RWPE1 (cell line): ENCODE results near the gene VTI1A.

Experiments used
- CTCF ChIA-PET: fragments of 350-600 bp; sonication (Branson Sonifier 250); formaldehyde crosslinking; extraction: SDS; loops from one replicate; lab custom pipeline; 2021; lab: Yijun Ruan, JAX
- POLR2A ChIA-PET: fragments of 400-600 bp; formaldehyde crosslinking; extraction: SDS; loops from one replicate; lab custom pipeline; 2020; ENCODE audit warnings: antibody characterized with exemption; ENCODE audit not compliant: low non-redundant PET; lab: Yijun Ruan, JAX
- DNase-seq: peaks from one replicate; pipeline ENCODE4 v3.0.0; 2012; ENCODE audit warnings: low spot score
- H3K27ac ChIP-seq: fragments of 450-650 bp; 2 replicates; pipeline ENCODE4 v1.5.1; 2017
- TF ChIP-seq, protein P1 (sequence below): fragments of 450-650 bp; conservative IDR thresholded peaks from 2 replicates; pipeline ENCODE4 v1.5.1; 2017; ENCODE audit warnings: low read depth, mild to moderate bottlenecking

The VTI1A gene

DNA sequence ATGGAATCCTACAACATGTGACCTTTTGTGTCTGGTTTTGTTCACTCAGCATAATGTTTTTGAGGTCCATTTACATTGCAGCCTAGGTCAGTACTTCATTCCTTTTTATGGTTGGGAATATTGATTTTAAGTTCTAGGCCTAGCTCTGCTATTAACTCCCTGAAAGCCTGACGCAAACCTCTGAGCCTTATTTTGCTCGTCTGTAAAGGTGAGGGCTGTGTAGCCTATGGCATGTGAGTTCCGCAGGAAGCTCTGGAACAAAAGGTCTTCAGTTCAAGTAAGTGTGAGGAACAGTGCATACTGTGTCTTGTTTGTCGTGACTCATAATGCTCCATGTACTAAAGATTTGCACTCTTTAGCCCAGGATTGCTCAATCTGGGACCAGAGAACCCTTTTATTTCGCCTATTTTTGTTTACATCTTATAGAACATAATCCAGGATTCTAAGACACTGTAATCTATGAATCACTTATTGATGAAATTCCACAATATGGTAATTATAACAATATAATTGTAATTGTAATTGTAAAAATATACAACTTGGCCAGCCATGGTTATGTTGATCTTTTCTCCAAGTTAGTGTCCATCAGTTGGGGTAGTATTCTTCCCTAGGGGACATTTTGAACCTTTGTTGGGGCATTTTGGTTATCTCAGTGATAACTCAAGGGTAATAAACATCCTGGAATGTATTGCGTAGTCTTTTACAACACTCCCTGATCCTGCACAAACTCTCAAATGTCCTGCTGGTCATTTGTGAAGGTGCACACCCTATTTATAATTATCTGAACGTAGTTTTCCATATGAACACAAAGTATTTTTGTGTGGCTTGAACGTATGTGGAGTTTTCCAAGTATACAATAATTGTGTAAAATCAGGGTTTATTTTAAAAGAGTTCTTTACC lies 184.7 kb downstream of the VTI1A start:
- CTCF ChIA-PET, result no interaction called here
- POLR2A ChIA-PET, result no interaction called here
- H3K27ac ChIP-seq, result no peak overlapping the region
- DNase-seq, result peak; percentile 49
- TF ChIP-seq, protein P1, sequence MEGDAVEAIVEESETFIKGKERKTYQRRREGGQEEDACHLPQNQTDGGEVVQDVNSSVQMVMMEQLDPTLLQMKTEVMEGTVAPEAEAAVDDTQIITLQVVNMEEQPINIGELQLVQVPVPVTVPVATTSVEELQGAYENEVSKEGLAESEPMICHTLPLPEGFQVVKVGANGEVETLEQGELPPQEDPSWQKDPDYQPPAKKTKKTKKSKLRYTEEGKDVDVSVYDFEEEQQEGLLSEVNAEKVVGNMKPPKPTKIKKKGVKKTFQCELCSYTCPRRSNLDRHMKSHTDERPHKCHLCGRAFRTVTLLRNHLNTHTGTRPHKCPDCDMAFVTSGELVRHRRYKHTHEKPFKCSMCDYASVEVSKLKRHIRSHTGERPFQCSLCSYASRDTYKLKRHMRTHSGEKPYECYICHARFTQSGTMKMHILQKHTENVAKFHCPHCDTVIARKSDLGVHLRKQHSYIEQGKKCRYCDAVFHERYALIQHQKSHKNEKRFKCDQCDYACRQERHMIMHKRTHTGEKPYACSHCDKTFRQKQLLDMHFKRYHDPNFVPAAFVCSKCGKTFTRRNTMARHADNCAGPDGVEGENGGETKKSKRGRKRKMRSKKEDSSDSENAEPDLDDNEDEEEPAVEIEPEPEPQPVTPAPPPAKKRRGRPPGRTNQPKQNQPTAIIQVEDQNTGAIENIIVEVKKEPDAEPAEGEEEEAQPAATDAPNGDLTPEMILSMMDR, result no peak

DNA sequence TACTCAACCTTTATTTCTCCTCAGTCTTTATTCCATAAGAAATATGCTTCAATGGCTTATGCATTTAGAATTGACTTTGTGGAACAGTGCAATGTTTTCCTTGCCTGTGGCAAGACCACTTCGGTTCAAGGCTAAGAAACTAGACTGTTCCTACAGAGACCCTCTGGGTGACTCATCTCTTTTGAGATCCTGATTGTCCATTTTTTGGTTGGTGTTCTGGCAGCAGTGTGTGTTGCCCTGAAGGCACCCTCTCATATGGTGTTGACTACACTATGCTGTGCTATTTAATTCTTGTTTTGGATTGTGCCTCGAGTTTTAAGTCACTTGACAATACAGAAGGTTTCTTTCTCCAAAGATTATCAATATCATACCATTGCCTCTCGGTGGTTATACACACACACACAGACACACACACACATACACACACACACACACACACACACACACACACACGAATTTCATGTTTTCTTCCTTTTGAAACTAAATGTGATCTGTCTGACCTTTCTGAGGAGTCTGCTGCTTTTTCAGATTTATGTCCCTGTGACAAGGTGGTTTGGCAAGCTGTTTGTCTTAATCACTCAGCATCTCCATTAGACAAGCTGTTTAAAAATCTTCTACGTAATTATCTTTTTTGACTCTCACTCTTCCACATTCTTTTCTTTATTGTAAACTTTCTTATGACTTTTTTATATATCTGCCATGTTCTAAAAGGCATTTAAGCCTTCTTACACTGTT lies 187.2 kb downstream of the VTI1A start:
- ChIA-PET POLR2A (no interaction called here), CTCF (interaction anchor here (0.6 to 0.7 kb wide), 3 partner anchors 29 to 532 kb away, joined by 3 read pairs; no protein-coding TSS in a partner anchor)
- DNase-seq, result peak; percentile 18
- no peak overlapping the region for H3K27ac ChIP-seq
- TF ChIP-seq, protein P1, result no peak

DNA sequence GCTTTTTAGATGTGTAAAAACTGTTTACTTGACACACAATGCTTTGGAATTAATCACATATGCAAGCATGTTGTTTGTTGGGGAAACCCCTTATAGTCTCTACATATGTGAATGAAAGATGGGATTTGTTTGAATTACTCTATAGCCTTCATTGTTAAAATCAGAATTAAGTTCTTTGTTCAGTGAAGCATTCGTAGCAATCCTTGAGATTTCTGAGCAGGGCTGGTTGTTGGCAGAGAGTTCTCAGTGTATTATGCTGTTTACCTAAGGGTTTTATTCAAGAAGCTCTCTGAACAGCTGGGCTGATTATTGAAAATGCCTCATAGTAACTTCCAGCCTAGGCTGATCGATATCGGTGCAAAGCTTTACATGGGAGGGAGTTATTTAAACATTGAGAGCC lies 190.9 kb downstream of the VTI1A start:
- no peak for DNase-seq
- TF ChIP-seq, protein P1, result no peak
- no peak overlapping the region for H3K27ac ChIP-seq
- ChIA-PET POLR2A (no interaction called here), CTCF (interaction anchor here (0.6 kb wide), 1 partner anchor 165 kb away, joined by 4 read pairs; no protein-coding TSS in a partner anchor)

DNA sequence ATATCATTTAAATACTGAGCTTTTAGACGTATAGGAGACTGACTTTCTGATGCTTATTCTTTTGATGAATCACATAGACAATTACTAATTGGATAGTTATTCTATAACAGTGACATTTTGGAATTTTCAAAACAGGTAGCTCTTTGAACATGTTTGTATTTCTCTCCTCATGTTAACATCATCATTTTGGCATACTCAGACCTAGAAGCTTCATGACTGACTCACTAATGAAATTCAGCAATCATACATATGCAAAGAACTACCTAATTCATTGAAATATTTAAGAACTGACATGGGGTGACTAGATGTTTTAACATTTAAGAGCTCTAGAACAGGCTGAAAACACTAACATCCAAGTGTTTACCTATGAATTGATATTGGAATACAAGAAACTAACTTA lies 192.3 kb downstream of the VTI1A start:
- TF ChIP-seq, protein P1, result no peak
- ChIA-PET CTCF (interaction anchor here (0.5 to 0.6 kb wide), 2 partner anchors 36 to 323 kb away, joined by 3 to 4 read pairs; no protein-coding TSS in a partner anchor), POLR2A (no interaction called here)
- no peak overlapping the region for H3K27ac ChIP-seq
- peak; percentile 33 for DNase-seq

DNA sequence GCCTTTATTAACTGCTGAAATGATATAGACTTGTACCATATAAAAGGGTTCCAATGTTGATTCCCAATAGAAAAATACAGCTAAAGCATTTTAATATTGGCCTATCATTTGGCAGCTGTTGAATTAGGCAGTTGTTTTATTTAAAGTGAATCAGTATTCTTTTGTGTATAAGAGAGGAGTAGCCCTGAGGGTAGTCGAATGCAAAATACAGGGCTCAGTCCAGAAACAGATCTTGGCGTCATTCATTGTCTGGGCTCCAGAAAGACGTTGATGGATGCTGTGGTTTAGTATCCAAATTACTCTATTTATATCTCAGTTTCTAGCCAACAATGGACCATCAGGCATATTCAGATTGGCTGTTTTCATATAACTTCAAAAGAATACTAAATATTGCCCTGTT lies 193.6 kb downstream of the VTI1A start:
- ChIA-PET POLR2A (no interaction called here), CTCF (interaction anchor here (0.6 kb wide), 1 partner anchor 330 kb away, joined by 3 read pairs; no protein-coding TSS in a partner anchor)
- H3K27ac ChIP-seq, result no peak overlapping the region
- TF ChIP-seq, protein P1, result no peak
- DNase-seq, result no peak

DNA sequence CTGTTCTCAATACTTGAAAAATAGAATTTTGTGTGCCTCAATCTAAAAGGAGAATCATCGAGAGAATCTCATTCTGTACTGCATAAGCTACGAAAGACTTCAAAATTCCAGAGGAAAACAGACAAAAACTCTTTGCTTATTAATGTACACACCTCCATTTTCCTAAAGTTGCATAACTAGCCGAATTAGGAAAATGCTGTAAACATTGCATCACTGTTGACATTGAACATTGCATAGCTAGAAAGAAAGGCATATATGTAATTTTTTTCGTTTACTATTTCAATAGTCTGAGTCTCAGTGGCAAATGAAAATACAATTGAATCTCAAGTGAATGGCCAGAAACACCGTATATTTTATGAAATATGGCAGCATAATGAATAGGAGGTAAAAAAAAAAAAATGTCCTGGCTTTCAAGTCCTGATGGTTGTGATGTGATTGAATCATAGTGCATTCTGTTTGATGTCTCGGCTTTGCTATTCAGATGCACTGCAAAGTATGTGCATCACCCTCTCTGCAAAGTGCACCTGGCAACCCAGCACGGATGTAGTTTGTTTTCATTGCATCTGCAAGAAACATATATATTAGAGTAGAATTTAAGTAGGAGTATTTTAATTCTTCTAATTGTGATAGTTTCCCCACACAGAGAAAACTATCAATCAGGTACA lies 196.7 kb downstream of the VTI1A start:
- no peak for DNase-seq
- TF ChIP-seq, protein P1, result no peak
- no peak overlapping the region for H3K27ac ChIP-seq
- POLR2A ChIA-PET, result no interaction called here
- CTCF ChIA-PET, result interaction anchor here (0.6 kb wide), 1 partner anchor 264 kb away, joined by 3 read pairs; no protein-coding TSS in a partner anchor
